LNCAP (cell line): Measurements from ENCODE around the gene PFKFB3.

Experiments
- CTCF ChIP-seq: fragments of 450-650 bp; IDR thresholded peaks from 2 replicates; pipeline ENCODE4 v1.5.1; 2017; ENCODE audit warnings: mild to moderate bottlenecking

Gene PFKFB3

GRCh38 chr10:6221192-6221940 is 18.6 kb downstream of the PFKFB3 start:
- TF ChIP-seq CTCF = no peak

- no peak for TF ChIP-seq CTCF
Observed at GRCh38 chr10:6221971-6222751, 19.4 kb downstream of the PFKFB3 start.

GRCh38 chr10:6222755-6223154 is 20.0 kb downstream of the PFKFB3 start:
- no peak for TF ChIP-seq CTCF

GRCh38 chr10:6223981-6224380 is 21.2 kb downstream of the PFKFB3 start:
- no peak for TF ChIP-seq CTCF

- TF ChIP-seq CTCF = no peak
Observed at GRCh38 chr10:6224781-6225180, 22.0 kb downstream of the PFKFB3 start.

GRCh38 chr10:6225263-6225814 is 22.6 kb downstream of the PFKFB3 start:
- no peak for TF ChIP-seq CTCF

GRCh38 chr10:6226216-6226615 is 23.5 kb downstream of the PFKFB3 start:
- TF ChIP-seq CTCF = no peak
